Mesothelial cell of epicardium (in vitro differentiated cells): Measurements from ENCODE around the gene ARHGAP42. TPM values are rescaled to one million over a fixed set of nuclear protein-coding genes. Genes with fewer than 3 reads are reported as not detected.

Experiments
- DNase-seq, 2 experiments: peaks; one replicate each; pipeline ENCODE4 v3.0.0; 2021; ENCODE audit warnings: low spot score in 2 of 2; ENCODE audit not compliant: unreplicated experiment in 2 of 2
- H3K27ac Mint-ChIP-seq: 2 replicates; pipeline ENCODE4 v1.8.0; 2021; ENCODE audit warnings: mixed read lengths
- H3K27me3 Mint-ChIP-seq: 2 replicates; pipeline ENCODE4 v1.8.0; 2021; ENCODE audit warnings: low read depth, mixed read lengths
- H3K36me3 Mint-ChIP-seq: 2 replicates; pipeline ENCODE4 v1.8.0; 2021; ENCODE audit warnings: mixed read lengths
- H3K4me1 Mint-ChIP-seq: 2 replicates; pipeline ENCODE4 v1.8.0; 2021; ENCODE audit warnings: mixed read lengths
- H3K4me3 Mint-ChIP-seq: 2 replicates; pipeline ENCODE4 v1.8.0; 2021; ENCODE audit warnings: mild to moderate bottlenecking, moderate library complexity, mixed read lengths
- H3K9me3 Mint-ChIP-seq: 2 replicates; pipeline ENCODE4 v1.8.0; 2021; ENCODE audit warnings: mixed read lengths
- CTCF ChIP-seq: fragments of 200-600 bp; sonication (generic); IDR thresholded peaks from one replicate; pipeline ENCODE4 v1.5.0; 2021; ENCODE audit warnings: antibody characterized with exemption; ENCODE audit not compliant: unreplicated experiment
- total RNA-seq: library from RNA; stranded (reverse); gene quantifications from 3 replicates; pipeline ENCODE4 v1.2.1, GENCODE V29; 2021

ARHGAP42 gene
- total RNA-seq, 1 donor from 2014 or later = 19.4 TPM

DNA sequence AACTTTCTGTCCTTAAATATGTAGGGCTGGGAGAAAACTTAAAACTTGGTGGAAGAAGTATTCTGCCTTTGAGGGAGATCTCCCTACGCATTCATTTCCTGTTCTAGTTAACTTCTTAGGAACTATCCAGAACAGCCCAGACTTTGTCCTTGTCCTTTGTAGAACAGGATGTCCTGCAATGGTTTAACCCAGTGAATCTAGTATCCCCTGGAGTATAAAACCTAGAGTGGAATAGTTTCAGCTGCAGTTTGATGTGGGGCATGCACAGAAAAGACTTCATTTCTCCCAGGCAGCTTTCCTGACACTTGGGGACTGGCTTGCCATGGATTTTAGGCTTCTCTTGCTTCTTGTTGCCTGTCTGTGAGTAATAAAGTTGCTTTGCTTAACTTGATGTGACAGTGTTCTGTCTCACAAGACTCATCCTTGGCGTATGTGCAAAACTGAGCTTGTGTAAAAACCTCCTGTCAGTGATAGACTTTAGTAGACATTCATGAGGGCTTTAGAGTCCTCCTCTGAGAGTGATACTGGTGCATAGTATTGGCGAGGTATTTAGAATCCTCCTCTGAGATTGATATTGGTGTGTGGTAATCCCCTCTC, 28.2 kb downstream of the ARHGAP42 start:
- H3K4me3 Mint-ChIP-seq = no peak overlapping the region
- peaks cover 1% of the 10 kb centered on the region for H3K36me3 Mint-ChIP-seq
- peaks cover 18% of the 10 kb centered on the region for H3K4me1 Mint-ChIP-seq
- H3K27me3 Mint-ChIP-seq = no peaks in the 10 kb centered on the region
- no peak for TF ChIP-seq CTCF
- DNase-seq = no peak
- no peak overlapping the region for H3K27ac Mint-ChIP-seq
- no peaks in the 10 kb centered on the region for H3K9me3 Mint-ChIP-seq

DNA sequence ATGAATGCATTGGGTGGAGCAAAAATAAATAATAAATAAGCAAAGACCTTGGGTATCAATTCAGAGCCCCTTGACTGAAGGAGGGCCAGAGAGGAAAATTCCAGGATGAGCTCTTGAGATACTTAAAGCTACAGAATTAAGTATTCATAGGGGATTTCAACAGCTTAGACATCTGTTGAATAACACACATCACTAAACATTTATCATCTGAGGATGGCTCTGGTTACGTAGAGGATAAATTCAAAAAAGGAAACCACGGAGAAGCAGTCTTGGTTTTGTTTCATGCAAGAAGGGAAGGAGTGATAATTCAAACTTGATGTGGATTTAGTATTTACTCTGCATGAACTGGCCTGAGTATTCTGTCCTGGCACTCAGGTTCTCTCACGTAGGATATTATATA, 29.8 kb downstream of the ARHGAP42 start:
- Mint-ChIP-seq H3K9me3 (no peaks in the 10 kb centered on the region), H3K27me3 (no peaks in the 10 kb centered on the region), H3K27ac (no peak overlapping the region), H3K36me3 (no peaks in the 10 kb centered on the region), H3K4me3 (no peak overlapping the region), H3K4me1 (peaks cover 18% of the 10 kb centered on the region)
- TF ChIP-seq CTCF = no peak
- no peak for DNase-seq

DNA sequence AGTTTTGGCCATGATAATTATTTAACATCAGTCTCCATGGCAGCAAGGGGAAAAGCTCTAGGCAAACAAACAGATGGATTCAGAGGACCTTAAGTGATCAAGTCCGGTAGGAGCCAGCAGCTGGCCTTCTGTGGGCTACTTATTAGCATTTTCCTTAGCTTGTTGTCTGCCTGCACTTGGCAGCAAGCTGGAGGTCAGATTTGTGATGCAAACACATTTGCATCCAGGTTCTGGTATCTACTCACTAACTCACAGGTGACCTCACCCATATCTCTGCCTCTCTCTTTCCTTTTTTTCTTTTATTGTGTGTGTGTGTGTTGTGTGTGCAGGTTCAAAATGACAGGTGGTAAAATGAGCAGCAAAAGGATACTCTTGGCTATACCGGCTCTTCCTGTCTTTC, 32.3 kb downstream of the ARHGAP42 start:
- Mint-ChIP-seq H3K4me3 (no peak overlapping the region), H3K36me3 (no peaks in the 10 kb centered on the region), H3K9me3 (no peaks in the 10 kb centered on the region), H3K4me1 (peaks cover 18% of the 10 kb centered on the region), H3K27me3 (no peaks in the 10 kb centered on the region), H3K27ac (no peak overlapping the region)
- DNase-seq = no peak
- TF ChIP-seq CTCF = no peak

- no peaks in the 10 kb centered on the region for H3K36me3 Mint-ChIP-seq
- no peak overlapping the region for H3K27ac Mint-ChIP-seq
- no peaks in the 10 kb centered on the region for H3K9me3 Mint-ChIP-seq
- no peak for DNase-seq
- peaks cover 18% of the 10 kb centered on the region for H3K4me1 Mint-ChIP-seq
- no peaks in the 10 kb centered on the region for H3K27me3 Mint-ChIP-seq
- TF ChIP-seq CTCF = no peak
- no peak overlapping the region for H3K4me3 Mint-ChIP-seq
Observed at GRCh38 chr11:100719809-100720221, 32.7 kb downstream of the ARHGAP42 start.

- no peak for TF ChIP-seq CTCF
- no peak for DNase-seq
- no peak overlapping the region for H3K27ac Mint-ChIP-seq
- H3K4me3 Mint-ChIP-seq = no peak overlapping the region
- H3K36me3 Mint-ChIP-seq = no peaks in the 10 kb centered on the region
- H3K9me3 Mint-ChIP-seq = no peaks in the 10 kb centered on the region
- H3K4me1 Mint-ChIP-seq = peaks cover 7% of the 10 kb centered on the region
- no peaks in the 10 kb centered on the region for H3K27me3 Mint-ChIP-seq
Observed at GRCh38 chr11:100726680-100727079, 39.6 kb downstream of the ARHGAP42 start.

GRCh38 chr11:100727410-100727809, 40.3 kb downstream of the ARHGAP42 start:
- Mint-ChIP-seq H3K27me3 (no peaks in the 10 kb centered on the region), H3K9me3 (no peaks in the 10 kb centered on the region), H3K4me1 (peaks cover 7% of the 10 kb centered on the region), H3K4me3 (no peak overlapping the region), H3K27ac (no peak overlapping the region), H3K36me3 (no peaks in the 10 kb centered on the region)
- TF ChIP-seq CTCF = no peak
- no peak for DNase-seq
